GM03348 (cell line): ENCODE measurements around the gene ARAP2.

Experiments
- DNase-seq: peaks from one replicate; pipeline ENCODE4 v3.0.0; 2012; ENCODE audit warnings: low spot score

Gene ARAP2

DNA sequence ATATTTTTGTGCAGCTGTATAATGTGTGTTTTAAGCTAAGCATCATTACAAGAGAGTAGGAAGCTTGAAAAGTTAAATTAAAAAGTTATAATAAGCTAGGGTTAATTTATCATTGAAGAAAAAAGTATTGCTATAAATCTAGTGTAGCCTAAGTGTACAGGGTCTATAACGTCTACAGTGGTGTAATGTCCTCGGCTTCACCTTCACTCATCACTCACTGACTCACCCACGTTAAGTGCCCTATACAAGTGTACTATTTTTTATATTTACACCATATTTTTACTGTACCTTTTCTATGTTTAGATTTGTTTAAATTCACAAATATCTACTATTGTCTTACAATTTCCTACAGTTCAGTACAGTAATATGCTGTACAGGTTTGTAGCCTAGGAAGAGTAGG lies 23.5 kb downstream of the ARAP2 start:
- no peak for DNase-seq

DNA sequence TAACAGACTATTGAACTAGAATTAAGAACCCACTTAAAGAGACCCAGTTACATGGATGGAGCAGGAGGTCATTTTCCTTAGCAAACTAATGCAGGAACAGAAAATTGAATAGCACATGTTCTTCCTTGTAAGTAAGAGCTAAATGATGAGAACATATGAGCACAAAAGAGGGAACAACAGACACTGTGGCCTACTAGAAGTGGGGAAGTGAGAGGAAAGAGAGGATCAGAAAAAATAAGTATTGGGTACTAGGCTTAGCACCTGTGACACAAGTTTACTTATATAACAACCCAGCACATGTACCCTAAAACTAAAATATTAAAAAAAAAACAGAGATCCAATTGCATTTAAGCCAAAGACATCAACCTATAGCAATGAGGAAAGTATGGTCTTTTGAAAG lies 26.2 kb downstream of the ARAP2 start:
- DNase-seq, result no peak

DNA sequence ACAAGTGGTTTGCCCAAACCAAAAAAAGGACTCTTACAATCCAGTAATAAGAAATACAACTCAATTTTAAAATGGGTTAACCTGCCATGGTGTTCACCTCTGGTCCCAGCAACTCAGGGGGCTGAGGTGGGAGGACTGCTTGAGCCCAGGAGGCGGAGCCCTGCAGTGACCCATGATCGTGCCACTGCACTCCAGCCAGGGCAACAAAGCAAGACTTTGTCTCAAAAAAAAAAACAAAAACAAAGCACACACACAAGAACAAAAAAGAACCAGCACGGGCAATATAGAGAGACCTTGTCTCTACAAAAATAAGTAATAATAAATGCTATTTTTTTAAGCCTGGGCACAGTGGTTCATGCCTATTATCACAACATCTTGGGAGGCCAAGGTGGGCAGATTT lies 28.7 kb downstream of the ARAP2 start:
- DNase-seq, result no peak

DNA sequence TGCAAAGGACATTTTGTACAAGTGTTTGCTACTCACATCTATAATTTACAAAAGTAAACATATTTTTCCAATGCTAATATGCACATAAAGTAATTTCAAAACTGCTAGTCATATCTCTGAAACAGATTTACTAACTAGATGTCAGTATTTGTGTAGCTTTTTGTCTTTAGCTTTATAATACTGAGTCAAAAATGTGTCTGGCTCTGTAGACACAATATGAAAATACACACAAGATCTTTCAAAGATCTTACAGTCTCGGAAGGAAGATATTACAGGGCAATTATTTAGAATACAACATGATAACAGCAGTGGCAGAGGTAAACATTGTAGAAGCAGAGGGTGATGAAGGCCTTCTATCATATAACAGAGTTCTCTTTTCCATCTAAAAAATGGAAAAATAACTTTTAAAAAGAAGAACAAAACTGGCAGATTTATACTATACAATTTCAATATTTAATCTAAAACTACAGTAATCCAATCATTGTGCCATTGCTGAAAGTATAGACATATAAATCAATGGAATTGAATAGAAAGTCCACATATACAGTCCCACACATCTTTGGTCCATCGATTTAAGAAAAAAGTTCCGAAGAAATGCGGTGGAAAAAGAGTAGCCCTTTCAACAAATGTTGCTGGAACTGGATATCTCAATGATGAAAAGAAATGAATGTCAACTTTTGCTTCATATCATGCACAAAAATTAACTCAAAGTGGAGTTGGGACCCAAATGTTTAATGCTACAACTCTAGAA lies 29.4 kb downstream of the ARAP2 start:
- DNase-seq, result no peak

DNA sequence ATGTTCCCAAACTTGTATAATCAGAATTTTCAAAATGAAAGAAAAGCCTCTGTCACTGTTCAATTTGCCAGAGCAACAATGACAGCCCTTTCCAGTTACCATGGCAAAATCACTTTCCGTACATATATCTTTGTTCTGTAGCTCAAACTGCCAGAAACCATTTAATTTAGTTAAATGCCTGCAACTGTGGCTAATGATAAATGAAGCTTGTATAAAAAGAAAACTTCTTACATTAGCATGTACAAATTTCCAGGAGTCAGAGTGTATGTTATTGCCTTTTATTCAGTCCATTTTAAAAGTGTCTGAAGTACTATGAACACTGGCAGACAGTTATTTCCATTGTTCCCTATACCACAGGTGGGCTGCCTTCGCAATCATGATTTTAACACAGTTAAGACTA lies 30.3 kb downstream of the ARAP2 start:
- DNase-seq, result no peak

DNA sequence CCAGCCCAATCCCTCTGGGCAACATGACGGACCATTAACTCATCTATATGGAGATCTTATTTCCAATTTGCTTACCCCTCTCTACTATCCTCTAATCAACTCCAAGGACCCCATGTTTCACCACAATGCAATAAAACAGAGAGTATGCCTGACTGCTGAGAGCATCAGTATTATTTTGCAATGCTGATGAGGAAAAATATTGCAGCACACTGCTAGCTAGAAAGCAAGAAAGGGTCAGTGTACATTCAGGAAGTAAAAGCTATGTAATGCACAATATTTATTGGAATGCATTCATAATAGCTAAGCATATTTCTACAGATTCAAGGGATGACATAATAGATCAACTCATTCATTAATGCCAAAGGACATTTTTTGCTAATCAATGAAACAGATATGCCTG lies 33.2 kb downstream of the ARAP2 start:
- no peak for DNase-seq

DNA sequence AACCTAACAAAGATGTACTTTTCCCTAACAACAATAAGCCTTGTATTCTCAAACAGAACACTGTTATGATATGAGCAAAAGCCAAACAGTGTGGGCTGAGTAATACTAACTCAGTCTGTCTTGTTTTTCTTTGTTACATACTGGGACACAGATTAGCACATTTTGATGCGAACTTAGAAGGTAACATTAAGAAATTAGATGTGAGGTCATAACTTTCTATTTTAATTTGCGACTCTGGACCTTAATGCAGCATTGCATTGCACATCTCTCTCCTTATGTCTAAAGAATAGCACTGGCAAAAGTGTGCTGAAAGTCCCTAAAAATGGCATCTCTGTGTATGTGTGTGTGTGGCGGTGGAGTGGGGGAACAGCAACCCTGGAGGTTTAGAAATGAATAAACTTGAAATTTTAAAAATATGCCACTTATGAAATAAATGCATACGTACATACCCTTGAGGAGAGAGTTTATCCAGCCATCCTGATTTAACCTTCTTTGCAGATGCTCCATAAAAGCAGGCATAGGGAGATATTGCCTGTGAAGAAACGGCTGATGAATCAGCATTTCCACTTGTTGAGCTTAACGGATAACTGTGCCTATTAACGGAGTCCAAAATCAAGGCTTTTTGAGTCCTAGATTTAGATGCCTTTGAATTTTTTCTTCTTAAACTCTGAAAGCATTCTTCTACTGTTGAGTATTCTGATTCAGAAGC lies 34.2 kb downstream of the ARAP2 start:
- no peak for DNase-seq

DNA sequence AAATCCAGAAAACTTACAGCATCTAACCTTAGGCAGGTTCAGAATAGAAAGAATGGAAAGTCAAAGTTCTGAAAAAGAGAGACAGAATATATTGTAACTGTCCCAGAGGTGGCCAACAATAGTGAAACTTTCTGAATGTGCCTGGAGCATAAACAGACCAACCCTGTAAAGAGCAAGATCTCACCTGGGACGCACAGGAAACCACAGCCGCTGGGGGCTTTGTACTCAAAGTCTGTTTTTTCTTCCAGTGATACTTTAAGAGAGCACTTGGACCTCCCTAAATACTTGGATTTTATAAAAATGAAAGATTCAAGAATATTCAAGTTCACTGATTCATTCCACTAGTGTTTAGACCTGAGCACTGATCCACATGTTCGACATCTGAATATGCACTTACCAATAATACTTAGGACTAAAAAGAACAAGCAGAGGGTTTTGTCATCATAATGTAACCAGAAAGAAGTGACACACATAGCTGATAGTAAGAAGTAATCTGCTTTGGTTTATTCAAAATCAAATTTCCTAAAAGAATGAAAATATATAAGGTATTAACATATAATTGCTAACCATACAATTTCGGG lies 35.3 kb downstream of the ARAP2 start:
- DNase-seq, result no peak

DNA sequence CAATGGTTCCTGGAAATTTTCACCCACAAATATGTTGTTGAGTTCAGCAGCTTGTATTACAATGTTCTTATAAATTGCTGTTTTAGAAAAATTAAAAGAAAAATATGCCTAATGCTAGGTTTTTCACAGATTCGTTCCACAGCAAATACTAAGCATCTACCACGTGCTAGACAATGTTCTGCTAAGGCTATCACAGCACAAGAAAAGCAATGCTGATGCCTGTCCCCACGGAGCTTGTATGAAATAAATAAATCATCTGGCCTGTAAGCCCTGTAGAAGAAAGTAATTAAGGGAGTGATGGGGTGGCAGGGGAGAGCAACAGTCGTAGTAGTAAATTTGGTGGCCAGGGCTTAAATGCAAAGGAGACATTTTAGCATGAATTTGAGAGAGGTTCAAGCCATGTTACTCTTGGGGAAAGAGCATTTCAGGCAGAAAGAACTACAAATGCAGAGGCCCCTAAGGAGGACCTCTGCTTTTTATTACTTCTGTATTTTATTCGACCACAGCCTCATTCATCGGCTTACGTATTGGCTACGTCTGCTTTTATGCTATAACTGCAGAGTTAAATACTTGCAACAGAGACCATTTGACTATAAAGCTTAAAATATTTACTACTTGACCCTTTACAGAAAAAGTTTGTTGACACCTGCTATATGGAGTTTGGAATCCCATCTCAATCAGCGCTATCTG lies 36.3 kb downstream of the ARAP2 start:
- no peak for DNase-seq

DNA sequence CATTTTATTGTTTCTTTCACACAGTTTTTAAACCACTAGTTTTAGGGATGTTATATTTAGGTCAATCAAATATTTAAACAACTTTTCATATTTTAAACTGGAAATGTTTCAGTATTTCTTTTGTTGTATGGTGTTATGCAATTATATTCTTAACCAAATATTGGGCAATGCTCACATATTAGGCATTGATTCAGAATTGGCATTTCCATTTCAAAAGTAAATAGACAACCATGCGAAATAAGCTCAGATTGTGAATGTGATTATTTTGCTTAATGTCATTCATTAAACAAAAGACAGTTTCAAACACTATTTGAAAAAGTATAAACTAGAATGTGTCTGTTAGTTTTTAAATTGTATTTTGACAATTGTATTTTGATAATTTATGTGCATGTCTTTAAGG lies 36.9 kb downstream of the ARAP2 start:
- DNase-seq, result no peak

DNA sequence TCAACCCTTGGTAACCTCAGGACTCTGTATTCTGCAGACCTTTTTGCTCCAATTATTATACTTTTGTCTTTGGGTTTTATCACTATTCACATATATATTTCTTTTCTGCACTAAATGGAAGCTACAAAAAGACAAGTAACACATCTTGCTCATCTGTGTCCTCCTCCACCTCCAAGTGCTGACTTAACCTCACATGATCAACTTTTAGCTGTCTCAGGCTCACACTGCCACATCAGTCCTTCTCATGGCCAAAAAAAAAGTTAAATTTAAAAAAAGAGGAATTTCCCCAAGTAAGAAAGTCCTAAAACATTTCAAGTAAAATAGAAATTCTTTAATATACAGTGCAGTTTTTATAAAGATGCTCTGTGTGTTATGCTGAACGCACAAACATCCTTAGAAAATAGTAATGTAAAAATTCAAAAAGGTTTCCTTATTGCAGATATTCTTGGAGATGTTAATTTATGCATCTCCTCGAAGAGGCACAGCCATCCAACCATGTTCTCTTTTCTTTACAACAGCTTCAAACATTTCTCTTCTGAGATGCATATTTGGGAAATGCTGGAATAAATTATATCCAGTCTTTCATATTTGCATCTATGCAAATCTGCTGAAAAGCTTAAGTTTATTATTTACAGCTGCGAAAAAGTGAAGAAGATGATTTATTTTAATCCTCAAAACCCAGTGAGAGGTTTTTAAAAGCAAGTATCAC lies 37.6 kb downstream of the ARAP2 start:
- no peak for DNase-seq

DNA sequence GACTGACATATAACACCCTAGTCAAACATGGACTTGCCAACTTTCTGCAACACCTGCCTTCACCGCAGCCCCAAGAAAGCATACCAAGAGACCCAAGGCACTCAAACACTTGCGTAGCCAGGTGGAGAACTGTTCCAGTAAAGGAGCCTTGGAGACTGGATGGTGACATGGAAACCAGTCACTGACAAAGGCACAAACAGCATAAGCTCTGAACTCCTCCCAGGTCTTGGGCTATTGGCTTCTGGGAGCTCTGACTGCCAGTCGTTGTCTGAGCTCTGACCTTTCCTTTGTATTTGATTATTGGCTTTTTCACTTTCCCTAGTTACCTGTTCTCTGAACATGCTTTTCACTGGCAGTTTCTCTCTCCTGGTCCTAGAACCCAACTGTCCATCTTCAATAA lies 38.3 kb downstream of the ARAP2 start:
- DNase-seq, result no peak

DNA sequence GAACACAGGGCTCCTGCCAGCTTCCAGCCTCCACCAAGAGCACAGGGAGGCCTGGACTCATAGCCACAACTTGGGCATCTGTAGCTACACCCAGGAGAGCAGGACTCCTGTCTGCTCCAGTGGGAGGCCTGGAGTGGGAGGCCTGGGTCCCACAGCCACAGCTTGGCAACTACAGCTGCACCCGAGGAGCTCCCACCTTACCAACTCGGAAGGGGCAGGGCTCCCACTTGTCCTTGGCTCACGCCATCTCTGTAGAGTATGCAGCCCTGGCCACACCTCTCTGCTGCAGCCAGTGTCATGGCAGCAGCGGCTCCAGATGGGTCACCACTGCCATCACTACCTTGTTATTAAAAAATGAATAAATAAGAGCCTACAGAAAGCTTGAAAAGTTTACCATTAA lies 45.5 kb downstream of the ARAP2 start:
- no peak for DNase-seq

DNA sequence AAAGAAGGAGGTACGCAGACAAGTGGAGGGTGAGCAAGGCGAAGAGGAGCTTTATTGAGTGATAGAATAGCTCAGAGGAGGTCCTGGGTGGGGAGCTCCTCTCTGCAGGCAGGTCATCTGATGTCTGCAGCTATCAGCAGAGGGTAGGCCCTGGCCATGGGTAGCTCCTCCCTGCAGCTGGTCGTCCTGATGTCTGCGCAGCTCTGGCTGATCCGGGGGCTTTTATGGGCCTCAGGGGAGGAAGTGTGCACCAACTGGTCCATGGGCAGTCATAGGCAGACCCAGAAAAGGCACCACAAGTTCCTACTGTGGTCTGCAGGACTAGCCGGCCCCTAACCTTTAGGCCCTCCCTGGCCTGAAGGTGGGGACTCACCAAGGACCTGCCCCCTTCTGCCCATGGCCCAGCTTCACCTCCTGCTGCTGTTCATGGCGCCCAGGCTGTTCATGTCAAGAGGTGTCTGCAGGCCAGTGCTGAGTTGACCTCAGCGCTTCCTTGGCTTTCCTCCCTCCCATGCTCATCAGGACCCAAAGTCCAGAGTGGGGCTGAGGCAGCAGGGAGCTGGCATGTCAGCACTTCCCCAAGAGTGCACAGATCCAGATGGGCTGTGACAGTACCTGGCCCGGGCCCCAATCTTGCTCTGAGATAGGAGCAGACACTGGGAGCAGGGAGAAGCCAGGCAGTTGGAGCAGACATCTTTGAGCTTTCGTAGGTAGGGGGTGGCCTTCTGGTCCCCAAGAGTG lies 46.1 kb downstream of the ARAP2 start:
- DNase-seq, result no peak

DNA sequence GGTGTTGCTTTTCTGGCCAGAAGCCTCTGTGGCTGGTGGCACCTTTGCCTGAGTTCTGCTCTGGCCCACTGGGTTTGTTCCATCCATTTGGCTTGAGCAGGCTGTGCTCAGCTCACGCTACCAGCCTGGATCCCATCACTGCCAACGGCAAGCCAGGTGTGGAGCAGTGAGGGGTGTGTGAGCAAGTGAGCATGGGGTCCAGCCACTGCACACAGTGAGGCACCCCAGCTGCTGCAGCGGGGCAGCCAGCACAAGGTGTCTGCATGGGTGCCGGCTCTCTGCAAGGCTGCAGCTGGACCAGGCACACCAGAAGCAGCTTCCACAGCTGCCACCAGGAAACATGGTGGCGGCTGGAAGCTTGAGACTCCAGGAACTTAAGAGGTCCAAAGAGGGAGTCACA lies 46.8 kb downstream of the ARAP2 start:
- DNase-seq, result no peak

DNA sequence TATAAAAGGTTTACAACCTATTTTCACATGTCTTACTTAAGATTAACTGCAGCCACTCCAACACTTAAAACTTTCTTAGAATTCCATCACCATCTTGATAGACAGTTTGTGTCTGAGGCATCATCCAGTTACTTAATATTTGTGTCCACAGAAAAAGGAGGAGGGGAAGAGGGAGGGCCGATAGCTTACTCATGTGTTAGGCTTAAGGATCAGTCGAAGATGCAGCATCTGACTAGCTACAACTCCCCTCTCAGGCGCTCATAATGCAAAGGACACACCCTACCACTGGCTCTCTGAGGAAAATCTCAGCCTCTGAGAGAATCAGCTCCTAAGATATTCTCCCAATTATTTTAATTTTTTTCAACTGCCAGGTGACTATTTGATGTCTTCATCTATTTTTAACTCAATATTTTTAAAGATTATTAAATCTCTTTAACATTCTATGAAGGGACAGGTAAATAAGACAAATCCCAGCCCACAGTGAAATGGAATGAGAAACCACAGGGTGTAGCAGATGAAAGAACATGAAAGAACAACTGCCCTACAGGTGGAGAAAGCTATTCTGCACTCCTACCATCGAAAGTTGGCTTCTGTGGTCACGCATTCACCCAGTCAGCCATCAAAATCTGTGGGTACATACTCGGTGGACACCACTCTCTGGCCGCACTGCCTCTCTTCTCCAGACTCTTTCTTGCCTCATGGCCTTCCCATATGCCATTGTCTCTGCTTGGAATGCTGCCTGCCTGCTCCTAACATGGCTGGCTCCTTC lies 48.0 kb downstream of the ARAP2 start:
- DNase-seq, result no peak

DNA sequence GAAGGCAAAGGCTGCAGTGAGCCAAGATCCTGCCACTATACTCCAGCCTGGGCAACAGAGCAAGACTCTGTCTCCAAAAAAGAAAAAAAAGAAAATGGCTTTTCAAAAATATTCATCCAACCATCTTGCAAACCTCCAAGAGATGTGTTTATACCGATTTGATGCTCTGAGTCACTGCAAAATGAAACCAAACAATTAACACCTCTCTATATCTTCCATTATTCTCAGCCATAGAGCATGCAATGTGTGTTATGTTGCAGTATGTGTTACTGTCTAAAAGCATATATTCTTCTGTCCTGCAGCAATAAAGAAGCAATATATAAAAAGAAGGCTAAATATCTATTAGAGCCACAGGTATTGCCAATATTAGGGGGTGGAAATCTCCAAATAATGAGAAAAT lies 51.4 kb downstream of the ARAP2 start:
- DNase-seq, result no peak

DNA sequence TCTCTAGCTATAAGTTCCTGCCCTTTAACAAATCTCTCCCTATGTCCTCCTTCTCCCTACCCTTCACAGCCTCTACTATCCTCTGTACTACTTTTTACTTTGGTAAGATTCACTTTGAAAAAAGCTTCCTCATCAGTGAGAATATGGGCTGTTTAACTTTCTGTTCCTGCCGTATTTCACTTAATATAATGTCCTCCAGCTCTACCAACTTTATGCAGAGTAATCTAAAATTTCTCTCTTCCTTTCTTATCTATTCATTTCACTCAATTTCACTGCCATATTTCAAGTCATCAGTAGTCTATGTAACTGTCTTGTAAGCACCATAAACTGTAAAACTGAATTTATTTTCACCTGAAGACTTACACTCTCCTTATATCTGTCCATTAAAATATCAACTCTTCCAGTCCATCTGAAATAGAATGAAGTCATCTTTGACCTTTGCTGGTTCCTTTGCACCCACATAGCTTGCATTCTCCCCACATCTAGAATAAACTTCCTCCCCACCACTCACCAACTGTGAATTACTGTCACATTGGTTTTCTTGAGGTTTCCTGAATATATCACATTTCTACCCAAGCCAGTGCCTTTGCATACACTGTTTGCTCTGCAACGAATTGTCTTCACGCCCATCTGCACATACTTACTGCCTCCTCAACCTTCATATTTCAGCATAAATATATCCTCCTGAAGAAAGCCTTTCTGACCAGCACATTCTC lies 54.6 kb downstream of the ARAP2 start:
- no peak for DNase-seq

DNA sequence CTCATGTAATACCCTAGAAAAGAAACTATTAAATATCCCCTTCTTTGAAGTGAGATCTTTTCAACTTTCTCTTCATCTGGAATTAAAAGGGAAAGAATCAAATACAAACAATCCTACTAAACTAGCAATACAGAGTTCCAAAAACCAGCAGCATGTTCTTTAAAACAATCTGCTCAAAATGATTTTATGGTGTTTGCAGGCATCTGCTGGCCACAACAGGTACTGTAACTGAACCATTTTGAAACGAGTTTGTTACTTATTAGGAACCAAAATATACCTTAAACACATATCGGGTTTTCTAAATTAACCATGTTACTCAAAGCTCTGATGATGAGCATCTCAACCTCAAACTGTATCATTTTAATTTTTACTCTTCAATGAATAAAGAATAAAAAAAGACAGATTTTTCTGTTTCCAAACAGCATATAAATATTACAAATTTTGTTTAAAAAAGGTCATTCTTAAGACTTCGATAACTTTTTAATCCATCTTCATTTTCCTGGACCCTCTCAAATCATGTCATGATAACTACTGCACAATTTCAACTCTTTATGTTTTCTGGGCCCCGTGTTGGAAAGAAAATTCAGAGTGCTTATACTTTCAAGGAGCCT lies 56.5 kb downstream of the ARAP2 start:
- no peak for DNase-seq
